NB4 (cell line): ENCODE results near the gene NFIB.

Experiments used
- MYC ChIP-seq: IDR thresholded peaks from 2 replicates; pipeline ENCODE4 v1.6.1; 2011; ENCODE audit warnings: low read depth, low read length
- TF ChIP-seq, protein P1 (sequence below): IDR thresholded peaks from one replicate; pipeline ENCODE4 v1.5.1; 2012; ENCODE audit warnings: low read depth, low read length
- TF ChIP-seq, protein P2 (sequence below): IDR thresholded peaks from 2 replicates; pipeline ENCODE4 v1.6.1; 2011; ENCODE audit warnings: low read depth, low read length

GRCh38 chr9:14058325-14058688 is 255.6 kb downstream of the NFIB start:
- TF ChIP-seq, protein P1, sequence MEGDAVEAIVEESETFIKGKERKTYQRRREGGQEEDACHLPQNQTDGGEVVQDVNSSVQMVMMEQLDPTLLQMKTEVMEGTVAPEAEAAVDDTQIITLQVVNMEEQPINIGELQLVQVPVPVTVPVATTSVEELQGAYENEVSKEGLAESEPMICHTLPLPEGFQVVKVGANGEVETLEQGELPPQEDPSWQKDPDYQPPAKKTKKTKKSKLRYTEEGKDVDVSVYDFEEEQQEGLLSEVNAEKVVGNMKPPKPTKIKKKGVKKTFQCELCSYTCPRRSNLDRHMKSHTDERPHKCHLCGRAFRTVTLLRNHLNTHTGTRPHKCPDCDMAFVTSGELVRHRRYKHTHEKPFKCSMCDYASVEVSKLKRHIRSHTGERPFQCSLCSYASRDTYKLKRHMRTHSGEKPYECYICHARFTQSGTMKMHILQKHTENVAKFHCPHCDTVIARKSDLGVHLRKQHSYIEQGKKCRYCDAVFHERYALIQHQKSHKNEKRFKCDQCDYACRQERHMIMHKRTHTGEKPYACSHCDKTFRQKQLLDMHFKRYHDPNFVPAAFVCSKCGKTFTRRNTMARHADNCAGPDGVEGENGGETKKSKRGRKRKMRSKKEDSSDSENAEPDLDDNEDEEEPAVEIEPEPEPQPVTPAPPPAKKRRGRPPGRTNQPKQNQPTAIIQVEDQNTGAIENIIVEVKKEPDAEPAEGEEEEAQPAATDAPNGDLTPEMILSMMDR = no peak
- TF ChIP-seq, protein P2, sequence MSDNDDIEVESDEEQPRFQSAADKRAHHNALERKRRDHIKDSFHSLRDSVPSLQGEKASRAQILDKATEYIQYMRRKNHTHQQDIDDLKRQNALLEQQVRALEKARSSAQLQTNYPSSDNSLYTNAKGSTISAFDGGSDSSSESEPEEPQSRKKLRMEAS = no peak
- no peak for TF ChIP-seq MYC
